ENCODE measurements around the gene CDK10. TPM values are rescaled to one million over a fixed set of nuclear protein-coding genes. Genes with fewer than 3 reads are reported as not detected.

The CDK10 gene
- total RNA-seq, 1 experiment from 2014 or later = 52.6 TPM

GRCh38 chr16:89707695-89708094, 21.2 kb downstream of the CDK10 start:
- no peak for TF ChIP-seq TCF7L2 (IDR thresholded peaks at IDR 0.05; ENCODE audit: low read depth, low read length)
- TF ChIP-seq CTCF (IDR thresholded peaks at IDR 0.05) = no peak
- TF ChIP-seq REST (IDR thresholded peaks at IDR 0.05; ENCODE audit: insufficient read depth in 1 of 2, low read depth in 2 of 2, low read length in 1 of 2) = no peak
- TF ChIP-seq SIN3A (IDR thresholded peaks at IDR 0.05; ENCODE audit: borderline replicate concordance, insufficient read depth, low read depth, low read length) = no peak
- no peak for TF ChIP-seq POLR2AphosphoS5 (IDR thresholded peaks at IDR 0.05; ENCODE audit: low read depth, low read length)
- Histone ChIP-seq H3K4me3 (ENCODE audit: low read depth in 2 of 2, low read length in 2 of 2) (no peak overlapping the region), H3K27me3 (ENCODE audit: control insufficient read depth, insufficient read depth, low read length) (no peaks in the 10 kb centered on the region), H3K4me1 (ENCODE audit: control insufficient read depth, insufficient read depth, low read length) (0 out of 2 replicates have a peak, but pooled peaks cover 5% of the 10 kb centered on the region), H3K9me3 (ENCODE audit: control insufficient read depth, insufficient read depth, low read depth, low read length) (no peaks in the 10 kb centered on the region), H3K27ac (ENCODE audit: low read length) (no peak overlapping the region), H3K36me3 (ENCODE audit: control insufficient read depth, insufficient read depth, low read length) (no peaks in the 10 kb centered on the region; the same call in 1 of the 2 replicates)
- intact Hi-C loops (cut with micrococcal nuclease; ENCODE audit: unreplicated experiment) (no loop called here), in situ Hi-C loops (cut with HindIII; ENCODE audit: low pct_unique_long_range_greater_than_20kb, low sequenced_read_pairs) (no loop called here)
- DNase-seq (ENCODE audit: low read depth, low spot score) (no peak), ATAC-seq (no peak)
- ChIA-PET POLR2A (no interaction called here), CTCF (no interaction called here)
- no TSS peak for BruUV-seq (replicated peaks)

GRCh38 chr16:89708481-89708931, 22.0 kb downstream of the CDK10 start:
- TF ChIP-seq REST (IDR thresholded peaks at IDR 0.05; ENCODE audit: insufficient read depth in 1 of 2, low read depth in 2 of 2, low read length in 1 of 2) (no peak), TCF7L2 (IDR thresholded peaks at IDR 0.05; ENCODE audit: low read depth, low read length) (no peak), SIN3A (IDR thresholded peaks at IDR 0.05; ENCODE audit: borderline replicate concordance, insufficient read depth, low read depth, low read length) (no peak), POLR2AphosphoS5 (IDR thresholded peaks at IDR 0.05; ENCODE audit: low read depth, low read length) (no peak), CTCF (IDR thresholded peaks at IDR 0.05) (no peak)
- H3K4me3 ChIP-seq (ENCODE audit: low read depth in 2 of 2, low read length in 2 of 2) = no peak overlapping the region
- CTCF ChIA-PET = no interaction called here
- intact Hi-C loops (cut with micrococcal nuclease; ENCODE audit: unreplicated experiment) = no loop called here
- no peak overlapping the region for H3K27ac ChIP-seq (ENCODE audit: low read length)
- DNase-seq (ENCODE audit: low read depth, low spot score) (no peak), ATAC-seq (no peak)
- 0 out of 2 replicates have a peak, but pooled peaks cover 5% of the 10 kb centered on the region for H3K4me1 ChIP-seq (ENCODE audit: control insufficient read depth, insufficient read depth, low read length)
- H3K36me3 ChIP-seq (ENCODE audit: control insufficient read depth, insufficient read depth, low read length) = no peaks in the 10 kb centered on the region; the same call in 1 of the 2 replicates
- H3K9me3 ChIP-seq (ENCODE audit: control insufficient read depth, insufficient read depth, low read depth, low read length) = no peaks in the 10 kb centered on the region
- H3K27me3 ChIP-seq (ENCODE audit: control insufficient read depth, insufficient read depth, low read length) = no peaks in the 10 kb centered on the region
- POLR2A ChIA-PET = no interaction called here
- BruUV-seq (replicated peaks) = no TSS peak
- in situ Hi-C loops (cut with HindIII; ENCODE audit: low pct_unique_long_range_greater_than_20kb, low sequenced_read_pairs) = no loop called here
